Choroid plexus epithelial cell (primary cell): ENCODE measurements around the gene UBE3A.

Experiments
- DNase-seq: peaks from one replicate; pipeline ENCODE4 v3.0.0-alpha.2; 2010; ENCODE audit warnings: low read depth
- H3K4me3 ChIP-seq: 2 replicates; pipeline ENCODE4 v1.5.1; 2011; ENCODE audit warnings: low read depth, mild to moderate bottlenecking, control low read depth, low read length, moderate library complexity
- TF ChIP-seq, protein P1 (sequence below): conservative IDR thresholded peaks from 2 replicates; pipeline ENCODE4 v1.5.1; 2011; ENCODE audit warnings: low read depth, mild to moderate bottlenecking, control low read depth, inconsistent platforms, low read length, moderate library complexity

Gene UBE3A

GRCh38 chr15:25346371-25346770 lies 92.5 kb downstream of the UBE3A start:
- no peak overlapping the region for H3K4me3 ChIP-seq
- no peak for DNase-seq
- TF ChIP-seq, protein P1, sequence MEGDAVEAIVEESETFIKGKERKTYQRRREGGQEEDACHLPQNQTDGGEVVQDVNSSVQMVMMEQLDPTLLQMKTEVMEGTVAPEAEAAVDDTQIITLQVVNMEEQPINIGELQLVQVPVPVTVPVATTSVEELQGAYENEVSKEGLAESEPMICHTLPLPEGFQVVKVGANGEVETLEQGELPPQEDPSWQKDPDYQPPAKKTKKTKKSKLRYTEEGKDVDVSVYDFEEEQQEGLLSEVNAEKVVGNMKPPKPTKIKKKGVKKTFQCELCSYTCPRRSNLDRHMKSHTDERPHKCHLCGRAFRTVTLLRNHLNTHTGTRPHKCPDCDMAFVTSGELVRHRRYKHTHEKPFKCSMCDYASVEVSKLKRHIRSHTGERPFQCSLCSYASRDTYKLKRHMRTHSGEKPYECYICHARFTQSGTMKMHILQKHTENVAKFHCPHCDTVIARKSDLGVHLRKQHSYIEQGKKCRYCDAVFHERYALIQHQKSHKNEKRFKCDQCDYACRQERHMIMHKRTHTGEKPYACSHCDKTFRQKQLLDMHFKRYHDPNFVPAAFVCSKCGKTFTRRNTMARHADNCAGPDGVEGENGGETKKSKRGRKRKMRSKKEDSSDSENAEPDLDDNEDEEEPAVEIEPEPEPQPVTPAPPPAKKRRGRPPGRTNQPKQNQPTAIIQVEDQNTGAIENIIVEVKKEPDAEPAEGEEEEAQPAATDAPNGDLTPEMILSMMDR = no peak

GRCh38 chr15:25345943-25346342 lies 92.9 kb downstream of the UBE3A start:
- DNase-seq = peak; percentile 49
- TF ChIP-seq, protein P1 = peak; percentile 70
- no peak overlapping the region for H3K4me3 ChIP-seq

GRCh38 chr15:25342629-25343028 lies 96.2 kb downstream of the UBE3A start:
- DNase-seq = no peak
- TF ChIP-seq, protein P1 = no peak
- no peak overlapping the region for H3K4me3 ChIP-seq

- DNase-seq = no peak
- TF ChIP-seq, protein P1 = no peak
Measured at GRCh38 chr15:25339431-25339830, 99.4 kb downstream of the UBE3A start.

DNA sequence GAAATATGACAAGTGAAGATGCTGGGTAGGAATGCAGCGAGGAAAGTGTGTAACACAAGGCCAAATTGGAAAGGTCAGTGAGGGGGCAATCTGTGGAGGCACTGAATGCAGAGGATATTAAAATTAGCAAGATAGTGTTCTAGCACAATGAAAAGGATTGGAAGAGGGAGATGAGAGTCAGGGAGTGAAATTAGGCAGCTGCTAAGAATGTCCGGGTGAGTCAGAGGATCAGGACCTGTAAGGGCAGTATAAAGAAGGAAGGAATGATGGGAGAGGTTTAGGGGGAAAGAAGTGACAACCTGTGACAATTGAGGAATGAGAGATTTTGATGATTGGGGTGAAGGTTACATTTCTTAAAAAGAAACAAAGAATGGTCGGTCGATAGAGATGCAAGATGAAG lies 103.5 kb downstream of the UBE3A start:
- H3K4me3 ChIP-seq = no peak overlapping the region
- TF ChIP-seq, protein P1 = no peak
- no peak for DNase-seq

More at GRCh38 chr15:25339431-25339830, 99.4 kb downstream of the UBE3A start:
- no peak overlapping the region for H3K4me3 ChIP-seq

DNA sequence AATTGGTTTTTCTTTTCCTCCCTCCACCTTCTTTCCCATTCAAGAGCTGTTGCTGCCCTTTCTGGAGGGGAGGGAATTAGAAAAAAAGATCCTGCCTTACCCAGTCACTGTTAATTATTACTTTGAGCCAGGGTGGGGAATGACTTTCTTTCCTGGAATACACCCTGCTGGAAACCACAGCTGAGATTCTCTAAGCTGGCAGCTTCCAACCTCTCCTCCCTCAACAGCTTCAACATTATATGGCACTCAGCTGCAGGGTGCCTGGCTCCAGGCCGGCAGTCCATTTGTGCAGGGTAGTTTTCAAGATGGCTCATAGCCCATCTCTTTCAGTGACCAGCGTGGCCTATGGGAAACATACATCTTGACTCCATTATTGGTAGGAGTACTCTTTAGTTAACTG lies 105.8 kb downstream of the UBE3A start:
- TF ChIP-seq, protein P1 = no peak
- no peak overlapping the region for H3K4me3 ChIP-seq
- no peak for DNase-seq

DNA sequence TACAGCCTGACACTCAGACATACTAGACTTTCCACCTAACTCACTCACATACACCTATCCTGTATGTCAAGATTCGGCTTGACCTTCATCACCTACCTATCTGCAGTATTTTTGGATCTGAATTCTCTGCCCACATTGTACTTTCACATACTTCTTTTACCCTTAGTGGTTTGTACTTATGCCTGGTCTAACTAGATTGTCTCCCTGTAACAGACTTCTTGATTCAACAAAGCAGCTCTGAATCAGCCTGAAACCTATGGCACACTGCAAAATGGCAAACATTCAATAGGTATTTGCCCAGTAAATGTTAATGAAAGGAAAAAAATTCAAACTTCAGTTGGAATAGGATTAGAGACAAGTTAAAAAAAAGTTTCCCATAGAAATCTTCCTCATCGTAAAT lies 106.5 kb downstream of the UBE3A start:
- no peak for DNase-seq

More for the DNA sequence above, 106.5 kb downstream of the UBE3A start:
- H3K4me3 ChIP-seq = no peak overlapping the region
- TF ChIP-seq, protein P1 = no peak
